22Rv1 (cell line): ENCODE data around the gene LOXL1.

Source experiments
- H3K27ac ChIP-seq: fragments of 450-650 bp; 2 replicates; pipeline ENCODE4 v1.5.1; 2017
- ZFX ChIP-seq: fragments of 450-650 bp; IDR thresholded peaks from 2 replicates; pipeline ENCODE4 v1.6.1; 2017; ENCODE audit warnings: antibody characterized with exemption, borderline replicate concordance
- TF ChIP-seq, protein P1 (sequence below): fragments of 450-650 bp; IDR thresholded peaks from 2 replicates; pipeline ENCODE4 v1.5.1; 2017; ENCODE audit warnings: mild to moderate bottlenecking

Gene LOXL1

GRCh38 chr15:73919706-73920105 lies 6.6 kb upstream of the LOXL1 start:
- H3K27ac ChIP-seq: no peak overlapping the region
- TF ChIP-seq, protein P1, sequence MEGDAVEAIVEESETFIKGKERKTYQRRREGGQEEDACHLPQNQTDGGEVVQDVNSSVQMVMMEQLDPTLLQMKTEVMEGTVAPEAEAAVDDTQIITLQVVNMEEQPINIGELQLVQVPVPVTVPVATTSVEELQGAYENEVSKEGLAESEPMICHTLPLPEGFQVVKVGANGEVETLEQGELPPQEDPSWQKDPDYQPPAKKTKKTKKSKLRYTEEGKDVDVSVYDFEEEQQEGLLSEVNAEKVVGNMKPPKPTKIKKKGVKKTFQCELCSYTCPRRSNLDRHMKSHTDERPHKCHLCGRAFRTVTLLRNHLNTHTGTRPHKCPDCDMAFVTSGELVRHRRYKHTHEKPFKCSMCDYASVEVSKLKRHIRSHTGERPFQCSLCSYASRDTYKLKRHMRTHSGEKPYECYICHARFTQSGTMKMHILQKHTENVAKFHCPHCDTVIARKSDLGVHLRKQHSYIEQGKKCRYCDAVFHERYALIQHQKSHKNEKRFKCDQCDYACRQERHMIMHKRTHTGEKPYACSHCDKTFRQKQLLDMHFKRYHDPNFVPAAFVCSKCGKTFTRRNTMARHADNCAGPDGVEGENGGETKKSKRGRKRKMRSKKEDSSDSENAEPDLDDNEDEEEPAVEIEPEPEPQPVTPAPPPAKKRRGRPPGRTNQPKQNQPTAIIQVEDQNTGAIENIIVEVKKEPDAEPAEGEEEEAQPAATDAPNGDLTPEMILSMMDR: no peak
- TF ChIP-seq ZFX: no peak

DNA sequence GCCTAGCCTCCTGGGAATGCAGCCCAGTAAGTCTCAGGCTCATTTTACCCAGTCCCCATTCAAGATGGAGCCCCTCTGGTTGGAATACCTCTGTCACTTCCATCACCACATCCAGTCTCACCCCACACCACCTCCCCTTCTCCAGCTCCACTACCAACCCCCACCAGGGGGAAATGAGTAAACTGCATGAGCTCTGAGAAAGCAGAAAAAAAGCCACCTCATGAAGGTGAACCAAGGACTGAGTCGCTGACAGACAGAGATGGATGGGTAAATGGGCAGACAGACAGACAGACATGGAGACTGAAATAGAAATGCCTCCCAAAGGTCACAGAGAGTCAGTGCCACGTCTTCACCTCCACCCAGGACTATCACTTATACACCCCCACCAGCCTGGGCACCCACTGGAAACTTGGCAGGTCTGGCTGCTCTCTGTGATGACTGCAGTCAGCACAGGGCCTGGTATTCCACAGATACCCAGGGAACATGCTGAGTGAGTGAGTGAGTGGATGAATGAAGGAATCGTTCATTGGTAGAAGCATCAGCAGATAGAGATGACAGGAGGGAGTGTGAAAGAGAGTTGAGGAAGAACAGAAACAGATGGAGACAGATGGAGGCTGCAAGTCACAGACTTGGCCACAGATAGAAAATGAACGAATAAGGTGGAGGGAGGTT lies 4.9 kb upstream of the LOXL1 start:
- no peak overlapping the region for H3K27ac ChIP-seq
- TF ChIP-seq, protein P1: no peak
- no peak for TF ChIP-seq ZFX

- no peak overlapping the region for H3K27ac ChIP-seq
- TF ChIP-seq, protein P1: no peak
- no peak for TF ChIP-seq ZFX
Observed at GRCh38 chr15:73922186-73923151, 3.8 kb upstream of the LOXL1 start.

- H3K27ac ChIP-seq: no peak overlapping the region
- TF ChIP-seq, protein P1: no peak
- TF ChIP-seq ZFX: no peak
Observed at GRCh38 chr15:73923156-73923487, 3.1 kb upstream of the LOXL1 start.

- TF ChIP-seq ZFX: no peak
- TF ChIP-seq, protein P1: no peak
- no peak overlapping the region for H3K27ac ChIP-seq
Observed at GRCh38 chr15:73923488-73924164, 2.6 kb upstream of the LOXL1 start.

GRCh38 chr15:73924171-73924921 lies 1.9 kb upstream of the LOXL1 start:
- no peak for TF ChIP-seq ZFX
- TF ChIP-seq, protein P1: no peak
- no peak overlapping the region for H3K27ac ChIP-seq
